ENCODE measurements around the gene RNF38. TPM values are rescaled to one million over a fixed set of nuclear protein-coding genes. Genes with fewer than 3 reads are reported as not detected.

RNF38 gene
- total RNA-seq, 1 donor from 2014 or later, result 39.6 TPM

DNA sequence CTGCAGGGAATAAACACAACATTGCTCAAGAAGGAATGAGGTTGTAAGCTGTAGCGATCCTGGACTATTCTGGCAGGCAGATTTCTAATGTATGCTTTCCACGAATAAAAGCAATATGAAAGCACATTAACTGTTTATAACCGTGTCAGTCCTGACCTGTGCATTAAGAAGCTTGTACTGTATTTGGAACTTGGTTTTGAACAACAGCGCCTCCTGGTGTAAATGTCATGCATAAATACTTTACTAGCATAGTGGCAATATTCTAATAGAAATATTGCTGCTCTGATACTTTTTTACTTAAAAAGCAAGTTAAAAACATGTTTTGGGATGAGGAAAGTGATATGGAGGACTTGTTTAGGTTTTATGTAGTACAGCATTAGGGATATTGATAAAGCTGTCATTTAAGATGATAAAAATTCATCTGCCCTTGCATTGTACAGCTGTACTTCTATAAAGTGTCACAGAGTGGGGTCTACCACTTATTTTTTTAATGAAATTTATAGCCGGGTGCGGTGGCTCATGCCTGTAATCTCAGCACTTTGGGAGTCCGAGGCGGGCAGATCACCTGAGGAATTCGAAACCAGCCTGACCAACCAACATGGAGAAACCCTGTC, 71.2 kb downstream of the RNF38 start:
- H3K36me3 ChIP-seq (ENCODE audit: insufficient read depth, low read length), result no peaks in the 10 kb centered on the region
- H4K20me1 ChIP-seq (ENCODE audit: insufficient read depth, low read length), result no peaks in the 10 kb centered on the region
- Mint-ChIP-seq H3K4me3 (ENCODE audit: unreplicated experiment) (no peak overlapping the region), H3K27ac (ENCODE audit: unreplicated experiment) (no peak overlapping the region), H3K27me3 (ENCODE audit: low read depth, unreplicated experiment) (no peaks in the 10 kb centered on the region), H3K4me1 (ENCODE audit: low read depth, unreplicated experiment) (peaks cover 10% of the 10 kb centered on the region), H3K36me3 (ENCODE audit: low read depth, unreplicated experiment) (peaks cover 7% of the 10 kb centered on the region), H3K9me3 (ENCODE audit: unreplicated experiment) (no peaks in the 10 kb centered on the region)
- H3K9ac ChIP-seq (ENCODE audit: low read length), result no peak overlapping the region
- H2AFZ ChIP-seq (ENCODE audit: low read depth, low read length), result no peak overlapping the region
- TF ChIP-seq, protein P1, sequence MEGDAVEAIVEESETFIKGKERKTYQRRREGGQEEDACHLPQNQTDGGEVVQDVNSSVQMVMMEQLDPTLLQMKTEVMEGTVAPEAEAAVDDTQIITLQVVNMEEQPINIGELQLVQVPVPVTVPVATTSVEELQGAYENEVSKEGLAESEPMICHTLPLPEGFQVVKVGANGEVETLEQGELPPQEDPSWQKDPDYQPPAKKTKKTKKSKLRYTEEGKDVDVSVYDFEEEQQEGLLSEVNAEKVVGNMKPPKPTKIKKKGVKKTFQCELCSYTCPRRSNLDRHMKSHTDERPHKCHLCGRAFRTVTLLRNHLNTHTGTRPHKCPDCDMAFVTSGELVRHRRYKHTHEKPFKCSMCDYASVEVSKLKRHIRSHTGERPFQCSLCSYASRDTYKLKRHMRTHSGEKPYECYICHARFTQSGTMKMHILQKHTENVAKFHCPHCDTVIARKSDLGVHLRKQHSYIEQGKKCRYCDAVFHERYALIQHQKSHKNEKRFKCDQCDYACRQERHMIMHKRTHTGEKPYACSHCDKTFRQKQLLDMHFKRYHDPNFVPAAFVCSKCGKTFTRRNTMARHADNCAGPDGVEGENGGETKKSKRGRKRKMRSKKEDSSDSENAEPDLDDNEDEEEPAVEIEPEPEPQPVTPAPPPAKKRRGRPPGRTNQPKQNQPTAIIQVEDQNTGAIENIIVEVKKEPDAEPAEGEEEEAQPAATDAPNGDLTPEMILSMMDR (IDR thresholded peaks at IDR 0.05; ENCODE audit: insufficient read depth, low read depth, low read length), result peak; percentile 95
- no peak for TF ChIP-seq EZH2 (IDR thresholded peaks at IDR 0.05; ENCODE audit: insufficient read depth, low read length)
- no peaks in the 10 kb centered on the region for H3K9me3 ChIP-seq (ENCODE audit: insufficient read depth, low read depth, low read length)
- H3K4me2 ChIP-seq (ENCODE audit: low read length), result peak overlapping the region; percentile 9
- H3K27me3 ChIP-seq (ENCODE audit: insufficient read depth, low read length), result no peaks in the 10 kb centered on the region
- peak; percentile 56 for FAIRE-seq
- no peak overlapping the region for H3K4me3 ChIP-seq (ENCODE audit: insufficient read depth, low read depth, low read length)
- no peak overlapping the region for H3K27ac ChIP-seq (ENCODE audit: low read depth, low read length)
- peaks cover 4% of the 10 kb centered on the region for H3K4me1 ChIP-seq (ENCODE audit: insufficient read depth, low read length)
- no peaks in the 10 kb centered on the region for H3K79me2 ChIP-seq (ENCODE audit: insufficient read depth, low read length)
- peak; percentile 44 for DNase-seq (ENCODE audit: low read depth)

GRCh38 chr9:36325081-36325828, 74.8 kb downstream of the RNF38 start:
- no peak overlapping the region for H3K9ac ChIP-seq (ENCODE audit: low read length)
- TF ChIP-seq, protein P1 (IDR thresholded peaks at IDR 0.05; ENCODE audit: insufficient read depth, low read depth, low read length), result no peak
- no peak for TF ChIP-seq EZH2 (IDR thresholded peaks at IDR 0.05; ENCODE audit: insufficient read depth, low read length)
- H3K27me3 Mint-ChIP-seq (ENCODE audit: low read depth, unreplicated experiment), result no peaks in the 10 kb centered on the region
- H3K9me3 ChIP-seq (ENCODE audit: insufficient read depth, low read depth, low read length), result peaks cover 3% of the 10 kb centered on the region
- no peak for FAIRE-seq
- no peak overlapping the region for H3K4me3 ChIP-seq (ENCODE audit: insufficient read depth, low read depth, low read length)
- H3K4me1 ChIP-seq (ENCODE audit: insufficient read depth, low read length), result peaks cover 4% of the 10 kb centered on the region
- H2AFZ ChIP-seq (ENCODE audit: low read depth, low read length), result no peak overlapping the region
- no peak overlapping the region for H3K27ac ChIP-seq (ENCODE audit: low read depth, low read length)
- DNase-seq (ENCODE audit: low read depth), result no peak
- H3K36me3 ChIP-seq (ENCODE audit: insufficient read depth, low read length), result no peaks in the 10 kb centered on the region
- H3K4me2 ChIP-seq (ENCODE audit: low read length), result no peak overlapping the region
- H3K36me3 Mint-ChIP-seq (ENCODE audit: low read depth, unreplicated experiment), result peaks cover 4% of the 10 kb centered on the region
- peak overlapping the region; percentile 41 for H3K27ac Mint-ChIP-seq (ENCODE audit: unreplicated experiment)
- H3K4me1 Mint-ChIP-seq (ENCODE audit: low read depth, unreplicated experiment), result peaks cover 10% of the 10 kb centered on the region
- H3K27me3 ChIP-seq (ENCODE audit: insufficient read depth, low read length), result no peaks in the 10 kb centered on the region
- no peaks in the 10 kb centered on the region for H4K20me1 ChIP-seq (ENCODE audit: insufficient read depth, low read length)
- H3K4me3 Mint-ChIP-seq (ENCODE audit: unreplicated experiment), result no peak overlapping the region
- H3K9me3 Mint-ChIP-seq (ENCODE audit: unreplicated experiment), result peaks cover 5% of the 10 kb centered on the region
- H3K79me2 ChIP-seq (ENCODE audit: insufficient read depth, low read length), result no peaks in the 10 kb centered on the region

GRCh38 chr9:36323926-36324325, 76.1 kb downstream of the RNF38 start:
- Histone ChIP-seq H3K79me2 (ENCODE audit: insufficient read depth, low read length) (no peaks in the 10 kb centered on the region), H3K4me3 (ENCODE audit: insufficient read depth, low read depth, low read length) (no peak overlapping the region), H3K9ac (ENCODE audit: low read length) (no peak overlapping the region), H3K27me3 (ENCODE audit: insufficient read depth, low read length) (no peaks in the 10 kb centered on the region), H3K36me3 (ENCODE audit: insufficient read depth, low read length) (no peaks in the 10 kb centered on the region), H2AFZ (ENCODE audit: low read depth, low read length) (no peak overlapping the region), H3K27ac (ENCODE audit: low read depth, low read length) (no peak overlapping the region), H3K4me1 (ENCODE audit: insufficient read depth, low read length) (peaks cover 4% of the 10 kb centered on the region), H3K4me2 (ENCODE audit: low read length) (no peak overlapping the region), H4K20me1 (ENCODE audit: insufficient read depth, low read length) (no peaks in the 10 kb centered on the region), H3K9me3 (ENCODE audit: insufficient read depth, low read depth, low read length) (peaks cover 3% of the 10 kb centered on the region)
- H3K27me3 Mint-ChIP-seq (ENCODE audit: low read depth, unreplicated experiment), result no peaks in the 10 kb centered on the region
- H3K4me3 Mint-ChIP-seq (ENCODE audit: unreplicated experiment), result no peak overlapping the region
- no peak for DNase-seq (ENCODE audit: low read depth)
- H3K9me3 Mint-ChIP-seq (ENCODE audit: unreplicated experiment), result peaks cover 5% of the 10 kb centered on the region
- peaks cover 4% of the 10 kb centered on the region for H3K36me3 Mint-ChIP-seq (ENCODE audit: low read depth, unreplicated experiment)
- TF ChIP-seq EZH2 (IDR thresholded peaks at IDR 0.05; ENCODE audit: insufficient read depth, low read length), result no peak
- TF ChIP-seq, protein P1 (IDR thresholded peaks at IDR 0.05; ENCODE audit: insufficient read depth, low read depth, low read length), result no peak
- no peak overlapping the region for H3K27ac Mint-ChIP-seq (ENCODE audit: unreplicated experiment)
- H3K4me1 Mint-ChIP-seq (ENCODE audit: low read depth, unreplicated experiment), result peaks cover 15% of the 10 kb centered on the region
- no peak for FAIRE-seq
